ENCODE measurements around the gene PRAME. TPM values are rescaled to one million over a fixed set of nuclear protein-coding genes. Genes with fewer than 3 reads are reported as not detected.
"Not testable (repeated sequence)": the region's sequence is repeated elsewhere in the genome, so short reads cannot be mapped to it uniquely, and the experiment has no call there.

Gene PRAME
- total RNA-seq = 1.2 TPM

- peak; percentile 55 for ATAC-seq
- DNase-seq (ENCODE audit: low spot score) = no peak
These were observed at the start of gene PRAME for GRCh38 chr22:22558972-22559603. PRAME (minus strand) TSS chr22:22559265; CDS start chr22:22556832, 2,433 bp downstream.

- not testable (repeated sequence) for ATAC-seq; DNase-seq (ENCODE audit: low spot score)
These were observed 49.0 kb upstream of the PRAME start for GRCh38 chr22:22608022-22608421.

- ATAC-seq (no peak), DNase-seq (ENCODE audit: low spot score) (no peak)
These were observed 46.0 kb upstream of the PRAME start for GRCh38 chr22:22605074-22605404.

GRCh38 chr22:22604326-22605073 is 45.4 kb upstream of the PRAME start:
- DNase-seq (ENCODE audit: low spot score) (no peak), ATAC-seq (no peak)

GRCh38 chr22:22603470-22603947 is 44.4 kb upstream of the PRAME start:
- no peak for ATAC-seq
- DNase-seq (ENCODE audit: low spot score) = no peak

- DNase-seq (ENCODE audit: low spot score) = no peak
- ATAC-seq = no peak
These were observed 41.6 kb upstream of the PRAME start for GRCh38 chr22:22600531-22601261.

- DNase-seq (ENCODE audit: low spot score) (no peak), ATAC-seq (no peak)
These were observed 40.2 kb upstream of the PRAME start for GRCh38 chr22:22599248-22599647.

GRCh38 chr22:22598144-22598543 is 39.1 kb upstream of the PRAME start:
- no peak for DNase-seq (ENCODE audit: low spot score)
- no peak for ATAC-seq

GRCh38 chr22:22595001-22595835 is 36.2 kb upstream of the PRAME start:
- ATAC-seq (no peak), DNase-seq (ENCODE audit: low spot score) (no peak)

- no peak for DNase-seq (ENCODE audit: low spot score)
- peak; percentile 78 for ATAC-seq
These were observed 35.0 kb upstream of the PRAME start for GRCh38 chr22:22593964-22594656.

GRCh38 chr22:22593250-22593649 is 34.2 kb upstream of the PRAME start:
- ATAC-seq (no peak), DNase-seq (ENCODE audit: low spot score) (no peak)

GRCh38 chr22:22591348-22592299 is 32.6 kb upstream of the PRAME start:
- DNase-seq (ENCODE audit: low spot score) = no peak
- ATAC-seq = no peak

- DNase-seq (ENCODE audit: low spot score) (no peak), ATAC-seq (no peak)
These were observed 31.2 kb upstream of the PRAME start for GRCh38 chr22:22590136-22590891.

- ATAC-seq (no peak), DNase-seq (ENCODE audit: low spot score) (no peak)
These were observed 29.6 kb upstream of the PRAME start for GRCh38 chr22:22588485-22589164.

GRCh38 chr22:22587577-22588188 is 28.6 kb upstream of the PRAME start:
- ATAC-seq = no peak
- no peak for DNase-seq (ENCODE audit: low spot score)

- DNase-seq (ENCODE audit: low spot score) (no peak), ATAC-seq (no peak)
These were observed 25.7 kb upstream of the PRAME start for GRCh38 chr22:22584722-22585121.

GRCh38 chr22:22583030-22583429 is 24.0 kb upstream of the PRAME start:
- DNase-seq (ENCODE audit: low spot score) = no peak
- no peak for ATAC-seq
